Measurements from ENCODE around the gene KIF22. TPM values are rescaled to one million over a fixed set of nuclear protein-coding genes. Genes with fewer than 3 reads are reported as not detected.

KIF22 gene
- total RNA-seq, 4 donors from 2014 or later = 5.9 to 70.4 (median 15.8) TPM

DNA sequence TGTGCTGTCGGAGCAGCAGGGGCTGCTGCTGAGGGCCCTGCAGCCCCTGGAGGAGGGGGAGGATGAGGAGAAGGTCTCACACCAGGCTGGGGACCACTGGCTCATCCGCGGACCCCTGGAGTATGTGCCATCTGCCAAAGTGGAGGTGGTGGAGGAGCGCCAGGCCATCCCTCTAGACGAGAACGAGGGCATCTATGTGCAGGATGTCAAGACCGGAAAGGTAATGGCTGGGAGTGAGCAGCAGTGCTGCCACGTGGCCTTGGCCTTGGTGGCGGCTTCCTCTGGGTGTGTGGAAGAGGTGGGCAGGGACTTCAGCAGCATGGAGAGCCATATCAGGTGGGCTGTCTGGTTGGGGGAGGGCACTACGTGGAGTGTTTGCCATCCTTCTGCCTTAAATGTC lies 49.7 kb downstream of the KIF22 start:
- H3K9me3 ChIP-seq = no peaks in the 10 kb centered on the region
- intact Hi-C loops (cut with DNase I; ENCODE audit: low total_unique reads) = no loop called here
- H3K36me3 ChIP-seq = no peaks in the 10 kb centered on the region
- H3K4me3 ChIP-seq = no peak overlapping the region
- DNase-seq = no peak
- no peak for TF ChIP-seq POLR2A (IDR thresholded peaks at IDR 0.05)
- TF ChIP-seq, protein P1, sequence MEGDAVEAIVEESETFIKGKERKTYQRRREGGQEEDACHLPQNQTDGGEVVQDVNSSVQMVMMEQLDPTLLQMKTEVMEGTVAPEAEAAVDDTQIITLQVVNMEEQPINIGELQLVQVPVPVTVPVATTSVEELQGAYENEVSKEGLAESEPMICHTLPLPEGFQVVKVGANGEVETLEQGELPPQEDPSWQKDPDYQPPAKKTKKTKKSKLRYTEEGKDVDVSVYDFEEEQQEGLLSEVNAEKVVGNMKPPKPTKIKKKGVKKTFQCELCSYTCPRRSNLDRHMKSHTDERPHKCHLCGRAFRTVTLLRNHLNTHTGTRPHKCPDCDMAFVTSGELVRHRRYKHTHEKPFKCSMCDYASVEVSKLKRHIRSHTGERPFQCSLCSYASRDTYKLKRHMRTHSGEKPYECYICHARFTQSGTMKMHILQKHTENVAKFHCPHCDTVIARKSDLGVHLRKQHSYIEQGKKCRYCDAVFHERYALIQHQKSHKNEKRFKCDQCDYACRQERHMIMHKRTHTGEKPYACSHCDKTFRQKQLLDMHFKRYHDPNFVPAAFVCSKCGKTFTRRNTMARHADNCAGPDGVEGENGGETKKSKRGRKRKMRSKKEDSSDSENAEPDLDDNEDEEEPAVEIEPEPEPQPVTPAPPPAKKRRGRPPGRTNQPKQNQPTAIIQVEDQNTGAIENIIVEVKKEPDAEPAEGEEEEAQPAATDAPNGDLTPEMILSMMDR (IDR thresholded peaks at IDR 0.05) = no peak
- H3K4me1 ChIP-seq = no peaks in the 10 kb centered on the region
- H3K27me3 ChIP-seq = no peaks in the 10 kb centered on the region
- H3K27ac ChIP-seq = no peak overlapping the region

DNA sequence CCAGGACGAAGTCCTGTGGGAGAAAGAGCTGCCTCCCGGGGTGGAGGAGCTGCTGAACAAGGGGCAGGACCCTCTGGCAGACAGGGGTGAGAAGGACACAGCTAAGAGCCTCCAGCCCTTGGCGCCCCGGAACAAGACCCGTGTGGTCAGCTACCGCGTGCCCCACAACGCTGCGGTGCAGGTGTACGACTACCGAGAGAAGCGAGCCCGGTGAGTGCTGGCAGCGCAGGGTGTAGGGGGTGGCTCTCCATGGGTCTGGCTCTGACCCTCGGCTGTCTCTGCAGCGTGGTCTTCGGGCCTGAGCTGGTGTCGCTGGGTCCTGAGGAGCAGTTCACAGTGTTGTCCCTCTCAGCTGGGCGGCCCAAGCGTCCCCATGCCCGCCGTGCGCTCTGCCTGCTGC lies 51.1 kb downstream of the KIF22 start:
- no peaks in the 10 kb centered on the region for H3K9me3 ChIP-seq
- H3K27ac ChIP-seq = no peak overlapping the region
- DNase-seq = no peak
- intact Hi-C loops (cut with DNase I; ENCODE audit: low total_unique reads) = no loop called here
- no peak overlapping the region for H3K4me3 ChIP-seq
- H3K27me3 ChIP-seq = no peaks in the 10 kb centered on the region
- TF ChIP-seq, protein P1 (IDR thresholded peaks at IDR 0.05) = no peak
- no peak for TF ChIP-seq POLR2A (IDR thresholded peaks at IDR 0.05)
- H3K36me3 ChIP-seq = no peaks in the 10 kb centered on the region
- H3K4me1 ChIP-seq = no peaks in the 10 kb centered on the region

DNA sequence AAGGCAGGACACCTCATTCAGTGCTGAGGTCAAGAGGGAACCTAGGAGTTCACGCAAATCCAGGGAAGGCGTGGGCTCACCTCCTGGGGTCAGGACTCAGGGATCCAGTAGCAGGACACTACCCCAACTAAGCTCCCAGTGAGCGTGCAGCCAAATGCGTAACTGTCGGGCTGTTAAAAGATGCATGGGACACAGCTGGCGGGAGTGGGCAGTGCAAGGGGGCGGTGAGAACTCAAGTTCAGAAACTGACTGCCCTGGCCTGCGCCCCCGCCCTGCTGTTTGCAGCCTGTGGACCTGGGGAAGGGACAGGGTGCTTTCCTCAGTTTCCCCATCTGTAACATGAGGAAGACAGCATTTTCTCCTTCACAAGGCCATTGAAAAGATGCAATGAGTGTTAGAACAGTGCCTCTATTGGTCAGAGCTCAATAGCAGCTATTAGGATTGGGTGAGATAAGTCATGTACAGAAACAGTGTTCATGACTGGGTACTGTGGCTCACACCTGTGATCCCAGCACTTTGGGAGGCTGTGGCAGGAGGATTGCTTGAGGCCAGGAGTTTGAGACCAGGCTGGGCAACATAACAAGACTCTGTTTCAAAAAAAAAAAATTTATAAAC lies 52.3 kb downstream of the KIF22 start:
- no peak overlapping the region for H3K4me3 ChIP-seq
- no peaks in the 10 kb centered on the region for H3K27me3 ChIP-seq
- no peak overlapping the region for H3K27ac ChIP-seq
- intact Hi-C loops (cut with DNase I; ENCODE audit: low total_unique reads) = no loop called here
- H3K9me3 ChIP-seq = no peaks in the 10 kb centered on the region
- no peaks in the 10 kb centered on the region for H3K36me3 ChIP-seq
- DNase-seq = no peak
- no peaks in the 10 kb centered on the region for H3K4me1 ChIP-seq
- TF ChIP-seq, protein P1 (IDR thresholded peaks at IDR 0.05) = no peak
- TF ChIP-seq POLR2A (IDR thresholded peaks at IDR 0.05) = no peak

DNA sequence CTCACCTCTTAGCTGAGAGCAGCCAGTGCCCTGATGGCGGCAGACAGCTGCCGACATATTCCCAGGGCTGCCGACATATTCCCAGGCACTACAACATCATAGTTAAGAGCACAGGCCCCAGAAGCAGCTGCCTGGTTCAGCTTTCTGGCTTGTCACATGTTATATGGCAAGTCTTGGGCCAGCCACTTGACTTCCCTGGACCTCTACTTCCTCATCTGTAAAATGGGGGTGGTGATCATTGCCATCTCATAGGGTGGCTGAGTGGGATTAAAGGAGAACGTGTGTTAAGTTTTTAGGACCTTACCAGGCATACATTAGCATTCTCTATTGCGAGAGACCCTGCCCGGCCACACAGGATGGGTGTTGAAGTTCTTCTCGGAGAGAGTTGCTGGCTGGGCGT lies 53.4 kb downstream of the KIF22 start:
- H3K27me3 ChIP-seq = no peaks in the 10 kb centered on the region
- TF ChIP-seq POLR2A (IDR thresholded peaks at IDR 0.05) = no peak
- TF ChIP-seq, protein P1 (IDR thresholded peaks at IDR 0.05) = no peak
- intact Hi-C loops (cut with DNase I; ENCODE audit: low total_unique reads) = no loop called here
- H3K9me3 ChIP-seq = no peaks in the 10 kb centered on the region
- no peaks in the 10 kb centered on the region for H3K36me3 ChIP-seq
- DNase-seq = no peak
- H3K4me3 ChIP-seq = no peak overlapping the region
- H3K4me1 ChIP-seq = no peaks in the 10 kb centered on the region
- peak overlapping the region; percentile 55 to 65 for H3K27ac ChIP-seq

DNA sequence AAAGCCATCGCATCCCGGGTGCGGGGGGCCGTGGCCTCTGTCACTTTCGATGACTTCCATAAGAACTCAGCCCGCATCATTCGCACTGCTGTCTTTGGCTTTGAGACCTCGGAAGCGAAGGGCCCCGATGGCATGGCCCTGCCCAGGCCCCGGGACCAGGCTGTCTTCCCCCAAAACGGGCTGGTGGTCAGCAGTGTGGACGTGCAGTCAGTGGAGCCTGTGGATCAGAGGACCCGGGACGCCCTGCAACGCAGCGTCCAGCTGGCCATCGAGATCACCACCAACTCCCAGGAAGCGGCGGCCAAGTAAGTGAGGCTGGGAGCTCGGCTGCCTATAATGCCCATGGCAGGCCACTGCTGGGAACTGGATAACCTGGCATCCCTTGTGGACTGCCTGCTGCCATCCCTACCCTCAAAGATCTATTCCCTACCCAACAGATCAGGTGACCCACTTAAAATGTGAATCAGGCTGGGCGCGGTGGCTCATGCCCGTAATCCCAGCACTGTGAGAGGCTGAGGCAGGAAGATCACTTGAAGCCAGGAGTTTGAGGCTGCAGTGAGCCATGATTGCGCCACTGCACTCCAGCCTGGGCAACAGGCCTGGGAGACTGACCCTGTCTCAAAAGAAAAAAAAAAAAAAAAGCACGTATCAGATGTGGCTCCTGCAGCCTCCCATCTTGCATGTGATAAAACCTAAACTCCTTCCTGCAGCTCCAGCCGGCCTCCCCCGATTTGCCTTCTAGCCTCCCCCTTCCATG lies 54.2 kb downstream of the KIF22 start:
- H3K4me1 ChIP-seq = no peaks in the 10 kb centered on the region
- intact Hi-C loops (cut with DNase I; ENCODE audit: low total_unique reads) = no loop called here
- no peak overlapping the region for H3K4me3 ChIP-seq
- H3K27me3 ChIP-seq = no peaks in the 10 kb centered on the region
- H3K27ac ChIP-seq = peak overlapping the region; percentile 55 to 65
- no peaks in the 10 kb centered on the region for H3K9me3 ChIP-seq
- no peak for TF ChIP-seq POLR2A (IDR thresholded peaks at IDR 0.05)
- TF ChIP-seq, protein P1 (IDR thresholded peaks at IDR 0.05) = no peak
- peak; percentile 77 to 80 for DNase-seq
- no peaks in the 10 kb centered on the region for H3K36me3 ChIP-seq

Data from uterus (tissue), 4 donors.